HepG2 (cell line): ENCODE measurements around the gene RRAS2. TPM values are rescaled to one million over a fixed set of nuclear protein-coding genes. Genes with fewer than 3 reads are reported as not detected.

Experiments used
- ATAC-seq: fragments of 200-7000 bp; cut with Tn5 transposase; 3 replicates; pipeline ENCODE4 v1.9.1; 2020; ENCODE audit warnings: mild to moderate bottlenecking, moderate library complexity
- BruUV-seq: library from RNA; stranded (reverse); fragments of 400-500 nt; replicated peaks from 2 replicates; lab custom pipeline; 2021; lab: Mats Ljungman, UMichigan
- CTCF ChIA-PET: fragments of 300-600 bp; formaldehyde crosslinking; extraction: SDS; loops from one replicate; lab custom pipeline; 2021; ENCODE audit warnings: low total read pairs, inconsistent platforms, low intra/inter-chr PET ratio; lab: Yijun Ruan, JAX
- POLR2A ChIA-PET: fragments of 350-600 bp; sonication (Branson Sonifier 250); formaldehyde crosslinking; loops from one replicate; lab custom pipeline; 2020; ENCODE audit warnings: antibody characterized with exemption, inconsistent platforms; lab: Yijun Ruan, JAX
- DNase-seq: peaks from one replicate; pipeline ENCODE4 v3.0.0-alpha.2; 2015; ENCODE audit warnings: low spot score
- FAIRE-seq: peaks from 3 replicates; lab custom pipeline; 2011; peaks lifted over from hg19 to GRCh38; lab: Jason Lieb, UNC
- H2AFZ ChIP-seq: one replicate; pipeline ENCODE4 v1.6.1; 2011; ENCODE audit warnings: low read length, inconsistent platforms
- H3K27ac ChIP-seq: fragments of 300-600 bp; 3 replicates; pipeline ENCODE4 v1.8.0; 2011; ENCODE audit warnings: mixed run types, mild to moderate bottlenecking, mixed read lengths, low read length, inconsistent platforms; ENCODE audit not compliant: insufficient read depth; ENCODE audit errors: extremely low read length
- H3K27me3 ChIP-seq, 2 experiments: fragments of 200-600 bp in 1 of 2; 2 replicates in 1 of 2; 3 replicates in 1 of 2; pipeline versions ENCODE4 v1.6.0 to v1.8.0; 2011; ENCODE audit warnings: low read length in 2 of 2, mild to moderate bottlenecking in 2 of 2, moderate library complexity in 2 of 2, inconsistent platforms in 1 of 2; ENCODE audit not compliant: insufficient read depth in 2 of 2, control insufficient read depth in 1 of 2
- H3K36me3 ChIP-seq, 2 experiments: fragments of 200-600 bp in 1 of 2; replicated peaks in 1 of 2; 2 replicates in 1 of 2; 3 replicates in 1 of 2; pipeline versions ENCODE4 v1.5.1 to v1.8.0; 2011; ENCODE audit warnings: low read length in 2 of 2, inconsistent platforms in 1 of 2; ENCODE audit not compliant: insufficient read depth in 2 of 2, control insufficient read depth in 1 of 2
- H3K4me1 ChIP-seq: 2 replicates; pipeline ENCODE4 v1.5.1; 2012; ENCODE audit warnings: low read length, inconsistent platforms; ENCODE audit not compliant: insufficient read depth
- H3K4me2 ChIP-seq: 2 replicates; pipeline ENCODE4 v1.6.0; 2011; ENCODE audit warnings: low read depth, low read length, inconsistent platforms
- H3K4me3 ChIP-seq, 3 experiments: fragments of 200-600 bp in 1 of 3; sonication (generic), shearing (Covaris generic) in 1 of 3; replicated peaks in 1 of 3; 2 replicates each; pipeline ENCODE4 v1.5.1; 2011 to 2016; ENCODE audit warnings: low read length in 3 of 3, inconsistent platforms in 2 of 3, low read depth in 2 of 3, mild to moderate bottlenecking in 2 of 3, control low read depth in 1 of 3, mixed read lengths in 1 of 3; ENCODE audit not compliant: insufficient read depth in 1 of 3
- H3K79me2 ChIP-seq: one replicate; pipeline ENCODE4 v1.6.1; 2011; ENCODE audit warnings: low read length, inconsistent platforms; ENCODE audit not compliant: insufficient read depth
- H3K9ac ChIP-seq: 2 replicates; pipeline ENCODE4 v1.6.0; 2011; ENCODE audit warnings: mild to moderate bottlenecking, low read depth, low read length, inconsistent platforms; ENCODE audit not compliant: insufficient read depth
- H3K9me3 ChIP-seq: 2 replicates; pipeline ENCODE4 v1.5.1; 2012; ENCODE audit warnings: mild to moderate bottlenecking, low read length
- H4K20me1 ChIP-seq: 2 replicates; pipeline ENCODE4 v1.6.0; 2011; ENCODE audit warnings: inconsistent platforms, mild to moderate bottlenecking, low read length, moderate library complexity; ENCODE audit not compliant: insufficient read depth
- EP300 ChIP-seq, 3 experiments: sonication (generic) in 1 of 3; formaldehyde crosslinking in 1 of 3; IDR thresholded peaks; 2 replicates each; pipeline versions ENCODE4 v1.5.1 to v1.6.1; 2011 to 2020; ENCODE audit warnings: low read depth in 2 of 3, low read length in 2 of 3, borderline replicate concordance in 1 of 3, improper control_type of control experiment in 1 of 3, mild to moderate bottlenecking in 1 of 3, missing genetic modification reagents in 1 of 3, moderate library complexity in 1 of 3
- FOXO4 ChIP-seq: sonication (generic); formaldehyde crosslinking; conservative IDR thresholded peaks from 2 replicates; pipeline ENCODE4 v1.8.1; 2023; ENCODE audit warnings: missing genetic modification reagents
- GPN1 ChIP-seq: sonication (generic); formaldehyde crosslinking; IDR thresholded peaks from 2 replicates; pipeline ENCODE4 v1.5.1; 2020; ENCODE audit warnings: missing genetic modification reagents, borderline replicate concordance
- RBAK ChIP-seq: sonication (generic); formaldehyde crosslinking; IDR thresholded peaks from 2 replicates; pipeline ENCODE4 v1.5.1; 2020; ENCODE audit warnings: mild to moderate bottlenecking, missing genetic modification reagents
- SRF ChIP-seq: IDR thresholded peaks from 2 replicates; pipeline ENCODE4 v1.6.1; 2011; ENCODE audit warnings: mild to moderate bottlenecking, low read depth, low read length, moderate library complexity
- ZBTB49 ChIP-seq: sonication (generic); formaldehyde crosslinking; IDR thresholded peaks from 2 replicates; pipeline ENCODE4 v1.4.0; 2020; ENCODE audit warnings: missing genetic modification reagents, borderline replicate concordance
- ZNF142 ChIP-seq: sonication (generic); formaldehyde crosslinking; IDR thresholded peaks from 2 replicates; pipeline ENCODE4 v1.4.0; 2020; ENCODE audit warnings: missing genetic modification reagents
- ZNF891 ChIP-seq: sonication (generic); formaldehyde crosslinking; IDR thresholded peaks from 2 replicates; pipeline ENCODE4 v1.5.0; 2020; ENCODE audit warnings: mild to moderate bottlenecking, missing genetic modification reagents
- WGBS: methylation state at CpG from one replicate; pipeline ENCODE4 v1.1.6; 2017; ENCODE audit warnings: low lambda C conversion rate; 5-methylcytosine and 5-hydroxymethylcytosine counted together
- in situ Hi-C: cut with HindIII; loops from 2 replicates; pipeline ENCODE4 v1.10.0; 2017; ENCODE audit warnings: low pct_unique_long_range_greater_than_20kb; ENCODE audit not compliant: extremely low pct_ligation_motif_present
- intact Hi-C: fragments of 100-400 bp; cut with micrococcal nuclease; formaldehyde crosslinking; loops from one replicate; pipeline ENCODE4 v1.10.0; 2022; ENCODE audit not compliant: unreplicated experiment
- polyA plus RNA-seq, 8 experiments: library from polyadenylated mRNA; depleted of rRNA in 3 of 8; stranded (reverse) in 7 of 8; unstranded in 1 of 8; fragments of >200 nt; fragmentation: Illumina TruSeq in 4 of 8; extraction: Trizol in 4 of 8; gene quantifications; 2 replicates each; pipeline versions ENCODE4 v1.2.1 to v1.2.3, GENCODE V29; 2011 to 2016; ENCODE audit warnings: low read depth in 4 of 8, missing spikeins in 1 of 8, mixed read lengths in 1 of 8; ENCODE audit not compliant: insufficient read depth in 1 of 8
- total RNA-seq, 5 experiments: library from RNA; depleted of rRNA; stranded (reverse); fragments of >200 nt; fragmentation: Illumina TruSeq; extraction: Trizol; gene quantifications; 2 replicates each; pipeline ENCODE4 v1.2.3, GENCODE V29; 2016; ENCODE audit warnings: low read depth in 1 of 5

The RRAS2 gene
- total and polyA plus RNA-seq, 2 of the 13 experiments (the other 11 are each of a cell fraction or from before 2014, with no cell fraction given): 19.0 to 44.1 TPM

- FAIRE-seq: no peak
- Histone ChIP-seq H3K27ac (no peak overlapping the region), H3K9ac (no peak overlapping the region), H3K4me3 (no peak overlapping the region), H4K20me1 (no peaks in the 10 kb centered on the region), H3K4me1 (no peaks in the 10 kb centered on the region), H3K27me3 (peaks cover 0 to 40% of the 10 kb centered on the region in 2 experiments; a peak in 3 of 5 replicates), H3K79me2 (no peaks in the 10 kb centered on the region), H3K36me3 (no peaks in the 10 kb centered on the region), H3K4me2 (no peak overlapping the region), H2AFZ (no peak overlapping the region), H3K9me3 (no peaks in the 10 kb centered on the region)
- DNase-seq: no peak
- ATAC-seq: no peak
- 7% methylated on average over 4 of the region's 4 CpGs for WGBS
- intact Hi-C loops (no loop called here), in situ Hi-C loops (no loop called here)
- no TSS peak for BruUV-seq
- ChIA-PET POLR2A (no interaction called here), CTCF (no interaction called here)
- no peak for TF ChIP-seq SRF
- TF ChIP-seq ZNF142 (CRISPR knock-in tag): no peak
These were observed 118.0 kb downstream of the RRAS2 start for GRCh38 chr11:14240951-14241350.

GRCh38 chr11:14240221-14240620 lies 118.8 kb downstream of the RRAS2 start:
- no peak overlapping the region for H2AFZ ChIP-seq
- no peaks in the 10 kb centered on the region for H3K79me2 ChIP-seq
- no TSS peak for BruUV-seq
- ChIA-PET POLR2A (no interaction called here), CTCF (no interaction called here)
- no peak overlapping the region for H3K9ac ChIP-seq
- peaks cover 0 to 40% of the 10 kb centered on the region in 2 experiments; a peak in 3 of 5 replicates for H3K27me3 ChIP-seq
- H3K4me1 ChIP-seq: no peaks in the 10 kb centered on the region
- no peaks in the 10 kb centered on the region for H3K36me3 ChIP-seq
- H3K4me3 ChIP-seq: no peak overlapping the region
- intact Hi-C loops (no loop called here), in situ Hi-C loops (no loop called here)
- H3K9me3 ChIP-seq: no peaks in the 10 kb centered on the region
- DNase-seq (no peak), FAIRE-seq (no peak), ATAC-seq (no peak)
- H4K20me1 ChIP-seq: no peaks in the 10 kb centered on the region
- no peak overlapping the region for H3K4me2 ChIP-seq
- no peak overlapping the region for H3K27ac ChIP-seq
- TF ChIP-seq ZNF891 (CRISPR knock-in tag) (no peak), FOXO4 (CRISPR knock-in tag) (no peak), RBAK (CRISPR knock-in tag) (no peak), ZBTB49 (CRISPR knock-in tag) (no peak), GPN1 (CRISPR knock-in tag) (no peak), EP300 (IDR thresholded peaks at IDR 0.05; ENCODE audit: low read depth in 2 of 2, low read length in 2 of 2) (no peak), EP300 (CRISPR knock-in tag; IDR thresholded peaks at IDR 0.05; ENCODE audit: borderline replicate concordance) (no peak)
